Panc1 (cell line): ENCODE results near the gene STK16. TPM values are rescaled to one million over a fixed set of nuclear protein-coding genes. Genes with fewer than 3 reads are reported as not detected.

Source experiments
- ATAC-seq: fragments of 200-7000 bp; cut with Tn5 transposase; 2 replicates; pipeline ENCODE4 v1.9.1; 2020; ENCODE audit warnings: mild to moderate bottlenecking, moderate library complexity
- BruUV-seq: library from RNA; stranded (reverse); fragments of 400-500 nt; replicated peaks from 2 replicates; lab custom pipeline; 2021; lab: Mats Ljungman, UMichigan
- CTCF ChIA-PET: fragments of 300-600 bp; sonication (Branson Sonifier 250); formaldehyde crosslinking; loops from one replicate; lab custom pipeline; 2022; ENCODE audit warnings: antibody characterized with exemption; lab: Charles Lee
- POLR2A ChIA-PET: fragments of 300-600 bp; sonication (Branson Sonifier 250); formaldehyde crosslinking; loops from one replicate; lab custom pipeline; 2022; ENCODE audit warnings: antibody characterized with exemption; lab: Charles Lee
- DNase-seq: peaks from one replicate; pipeline ENCODE4 v3.0.0-alpha.2; 2010; ENCODE audit warnings: low read depth, low spot score
- H3K27ac ChIP-seq: 2 replicates; pipeline ENCODE4 v1.5.1; 2011; ENCODE audit warnings: mild to moderate bottlenecking, low read length, inconsistent platforms
- H3K27me3 ChIP-seq: fragments of 200-500 bp; sonication (Bioruptor generic); 2 replicates; pipeline ENCODE4 v1.6.0; 2014; ENCODE audit warnings: low read length, inconsistent platforms; ENCODE audit not compliant: control insufficient read depth, insufficient read depth
- H3K36me3 ChIP-seq: fragments of 200-500 bp; sonication (Bioruptor generic); 2 replicates; pipeline ENCODE4 v1.5.1; 2014; ENCODE audit warnings: inconsistent platforms, mild to moderate bottlenecking, low read length, moderate library complexity; ENCODE audit not compliant: control insufficient read depth, insufficient read depth
- H3K4me1 ChIP-seq: 2 replicates; pipeline ENCODE4 v1.5.1; 2011; ENCODE audit warnings: inconsistent platforms, mild to moderate bottlenecking, low read length, moderate library complexity; ENCODE audit not compliant: control insufficient read depth, insufficient read depth
- H3K4me3 ChIP-seq, 2 experiments: 2 replicates each; pipeline ENCODE4 v1.5.1; 2011 to 2012; ENCODE audit warnings: low read depth in 2 of 2, low read length in 2 of 2, mild to moderate bottlenecking in 2 of 2, inconsistent platforms in 1 of 2, moderate library complexity in 1 of 2
- H3K9me3 ChIP-seq: fragments of 200-500 bp; sonication (Bioruptor generic); 2 replicates; pipeline ENCODE4 v1.5.1; 2014; ENCODE audit warnings: low read depth, mild to moderate bottlenecking, inconsistent platforms, low read length, moderate library complexity; ENCODE audit not compliant: control insufficient read depth, insufficient read depth
- POLR2AphosphoS5 ChIP-seq: IDR thresholded peaks from 2 replicates; pipeline ENCODE4 v1.6.1; 2012; ENCODE audit warnings: mild to moderate bottlenecking, low read depth, low read length, moderate library complexity
- SIN3A ChIP-seq: IDR thresholded peaks from 2 replicates; pipeline ENCODE4 v1.6.1; 2012; ENCODE audit warnings: low read depth, mild to moderate bottlenecking, low read length, moderate library complexity, borderline replicate concordance; ENCODE audit not compliant: insufficient read depth
- TCF7L2 ChIP-seq: IDR thresholded peaks from 2 replicates; pipeline ENCODE4 v1.6.1; 2011; ENCODE audit warnings: mild to moderate bottlenecking, low read depth, low read length, inconsistent platforms
- in situ Hi-C: cut with HindIII; loops from 2 replicates; pipeline ENCODE4 v1.10.0; 2016; ENCODE audit warnings: low sequenced_read_pairs, low pct_unique_long_range_greater_than_20kb
- intact Hi-C: fragments of 100-400 bp; cut with micrococcal nuclease; formaldehyde crosslinking; loops from one replicate; pipeline ENCODE4 v1.10.0; 2022; ENCODE audit not compliant: unreplicated experiment
- total RNA-seq: library from RNA; stranded (reverse); gene quantifications from one replicate; pipeline ENCODE4 v1.2.1, GENCODE V29; 2021; ENCODE audit not compliant: unreplicated experiment
- TF ChIP-seq, protein P1 (sequence below), 2 experiments: IDR thresholded peaks; 2 replicates each; pipeline ENCODE4 v1.6.1; 2011 to 2012; ENCODE audit warnings: low read depth in 2 of 2, control low read depth in 1 of 2, low read length in 1 of 2, mild to moderate bottlenecking in 1 of 2, moderate library complexity in 1 of 2; ENCODE audit not compliant: insufficient read depth in 1 of 2
- TF ChIP-seq, protein P2 (sequence below): fragments of 450-650 bp; IDR thresholded peaks from 2 replicates; pipeline ENCODE4 v1.5.1; 2017; ENCODE audit warnings: mild to moderate bottlenecking

The STK16 gene
- total RNA-seq, 1 experiment from 2014 or later = 29.9 TPM

GRCh38 chr2:219292616-219293015, 47.3 kb downstream of the STK16 start:
- POLR2A ChIA-PET = no interaction called here
- no peak for ATAC-seq
- in situ Hi-C loops = no loop called here

DNA sequence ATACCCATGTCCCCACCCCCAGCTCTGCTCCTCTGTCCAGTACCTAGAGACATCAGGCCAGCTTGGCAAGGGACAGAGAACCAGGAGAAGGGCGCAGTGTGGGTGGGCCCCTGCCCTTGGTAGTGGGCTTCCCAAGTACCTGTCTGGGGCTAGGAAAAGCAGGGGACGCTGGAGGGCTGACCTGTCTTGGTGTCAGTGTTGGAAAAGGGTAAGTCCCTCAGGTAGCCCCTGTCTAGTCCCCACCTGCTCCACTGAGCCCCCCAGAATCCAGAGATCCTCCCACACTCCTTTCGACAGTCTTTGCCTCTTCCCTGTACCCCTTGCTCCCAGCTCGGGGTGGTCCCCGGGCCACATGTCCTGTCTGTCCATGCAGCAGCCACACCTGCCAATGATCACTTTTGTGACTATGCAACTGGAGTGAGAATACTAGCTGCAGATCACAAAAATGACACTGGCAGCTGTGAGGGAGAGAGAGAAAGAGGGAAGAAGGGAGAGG, 48.5 kb downstream of the STK16 start:
- Histone ChIP-seq H3K4me3 (no peak overlapping the region), H3K4me1 (peaks cover 4% of the 10 kb centered on the region; the same call in 1 of the 2 replicates), H3K27ac (peak overlapping the region; percentile 10), H3K27me3 (no peaks in the 10 kb centered on the region), H3K36me3 (no peaks in the 10 kb centered on the region), H3K9me3 (no peaks in the 10 kb centered on the region)
- in situ Hi-C loops = no loop called here
- CTCF ChIA-PET = no interaction called here
- DNase-seq (no peak), ATAC-seq (no peak)
- no peak for TF ChIP-seq SIN3A
- TF ChIP-seq, protein P1, sequence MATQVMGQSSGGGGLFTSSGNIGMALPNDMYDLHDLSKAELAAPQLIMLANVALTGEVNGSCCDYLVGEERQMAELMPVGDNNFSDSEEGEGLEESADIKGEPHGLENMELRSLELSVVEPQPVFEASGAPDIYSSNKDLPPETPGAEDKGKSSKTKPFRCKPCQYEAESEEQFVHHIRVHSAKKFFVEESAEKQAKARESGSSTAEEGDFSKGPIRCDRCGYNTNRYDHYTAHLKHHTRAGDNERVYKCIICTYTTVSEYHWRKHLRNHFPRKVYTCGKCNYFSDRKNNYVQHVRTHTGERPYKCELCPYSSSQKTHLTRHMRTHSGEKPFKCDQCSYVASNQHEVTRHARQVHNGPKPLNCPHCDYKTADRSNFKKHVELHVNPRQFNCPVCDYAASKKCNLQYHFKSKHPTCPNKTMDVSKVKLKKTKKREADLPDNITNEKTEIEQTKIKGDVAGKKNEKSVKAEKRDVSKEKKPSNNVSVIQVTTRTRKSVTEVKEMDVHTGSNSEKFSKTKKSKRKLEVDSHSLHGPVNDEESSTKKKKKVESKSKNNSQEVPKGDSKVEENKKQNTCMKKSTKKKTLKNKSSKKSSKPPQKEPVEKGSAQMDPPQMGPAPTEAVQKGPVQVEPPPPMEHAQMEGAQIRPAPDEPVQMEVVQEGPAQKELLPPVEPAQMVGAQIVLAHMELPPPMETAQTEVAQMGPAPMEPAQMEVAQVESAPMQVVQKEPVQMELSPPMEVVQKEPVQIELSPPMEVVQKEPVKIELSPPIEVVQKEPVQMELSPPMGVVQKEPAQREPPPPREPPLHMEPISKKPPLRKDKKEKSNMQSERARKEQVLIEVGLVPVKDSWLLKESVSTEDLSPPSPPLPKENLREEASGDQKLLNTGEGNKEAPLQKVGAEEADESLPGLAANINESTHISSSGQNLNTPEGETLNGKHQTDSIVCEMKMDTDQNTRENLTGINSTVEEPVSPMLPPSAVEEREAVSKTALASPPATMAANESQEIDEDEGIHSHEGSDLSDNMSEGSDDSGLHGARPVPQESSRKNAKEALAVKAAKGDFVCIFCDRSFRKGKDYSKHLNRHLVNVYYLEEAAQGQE (IDR thresholded peaks at IDR 0.05; ENCODE audit: insufficient read depth in 1 of 2, low read depth in 2 of 2, low read length in 1 of 2) = no peak
- no peak for TF ChIP-seq POLR2AphosphoS5
- TF ChIP-seq TCF7L2 = no peak
- TF ChIP-seq, protein P2, sequence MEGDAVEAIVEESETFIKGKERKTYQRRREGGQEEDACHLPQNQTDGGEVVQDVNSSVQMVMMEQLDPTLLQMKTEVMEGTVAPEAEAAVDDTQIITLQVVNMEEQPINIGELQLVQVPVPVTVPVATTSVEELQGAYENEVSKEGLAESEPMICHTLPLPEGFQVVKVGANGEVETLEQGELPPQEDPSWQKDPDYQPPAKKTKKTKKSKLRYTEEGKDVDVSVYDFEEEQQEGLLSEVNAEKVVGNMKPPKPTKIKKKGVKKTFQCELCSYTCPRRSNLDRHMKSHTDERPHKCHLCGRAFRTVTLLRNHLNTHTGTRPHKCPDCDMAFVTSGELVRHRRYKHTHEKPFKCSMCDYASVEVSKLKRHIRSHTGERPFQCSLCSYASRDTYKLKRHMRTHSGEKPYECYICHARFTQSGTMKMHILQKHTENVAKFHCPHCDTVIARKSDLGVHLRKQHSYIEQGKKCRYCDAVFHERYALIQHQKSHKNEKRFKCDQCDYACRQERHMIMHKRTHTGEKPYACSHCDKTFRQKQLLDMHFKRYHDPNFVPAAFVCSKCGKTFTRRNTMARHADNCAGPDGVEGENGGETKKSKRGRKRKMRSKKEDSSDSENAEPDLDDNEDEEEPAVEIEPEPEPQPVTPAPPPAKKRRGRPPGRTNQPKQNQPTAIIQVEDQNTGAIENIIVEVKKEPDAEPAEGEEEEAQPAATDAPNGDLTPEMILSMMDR = no peak
- intact Hi-C loops = loop anchor here (2.0 kb wide), 1 partner anchor 133 kb away; the partner anchor contains the start of gene NHEJ1
- no TSS peak for BruUV-seq
- POLR2A ChIA-PET = no interaction called here

More at GRCh38 chr2:219292616-219293015, 47.3 kb downstream of the STK16 start:
- TF ChIP-seq, protein P2 = no peak
- TF ChIP-seq, protein P1 (IDR thresholded peaks at IDR 0.05; ENCODE audit: insufficient read depth in 1 of 2, low read depth in 2 of 2, low read length in 1 of 2) = no peak
- TF ChIP-seq SIN3A (no peak), TCF7L2 (no peak), POLR2AphosphoS5 (no peak)
- no peak for DNase-seq
- Histone ChIP-seq H3K4me1 (peaks cover 4% of the 10 kb centered on the region; the same call in 1 of the 2 replicates), H3K27ac (no peak overlapping the region), H3K27me3 (no peaks in the 10 kb centered on the region), H3K9me3 (no peaks in the 10 kb centered on the region), H3K36me3 (no peaks in the 10 kb centered on the region), H3K4me3 (no peak overlapping the region)
- no TSS peak for BruUV-seq
- intact Hi-C loops = no loop called here
- CTCF ChIA-PET = interaction anchor here (0.6 to 2.2 kb wide), 2 partner anchors 14 to 47 kb away, joined by 6 to 17 read pairs; partner anchors contain the start of gene DNAJB2
